H1 (cell line): Measurements from ENCODE around the gene STK39. TPM values are rescaled to one million over a fixed set of nuclear protein-coding genes. Genes with fewer than 3 reads are reported as not detected.

Experiments used
- CTCF ChIA-PET: fragments of 300-600 bp; sonication (Branson Sonifier 250); formaldehyde crosslinking; loops from one replicate; lab custom pipeline; 2021; ENCODE audit not compliant: partially characterized antibody; lab: Charles Lee
- POLR2A ChIA-PET: fragments of 300-600 bp; sonication (Branson Sonifier 250); formaldehyde crosslinking; loops from one replicate; lab custom pipeline; 2021; ENCODE audit warnings: inconsistent platforms; ENCODE audit not compliant: partially characterized antibody; lab: Charles Lee
- DNase-seq, 2 experiments: peaks; one replicate each; pipeline versions ENCODE4 v3.0.0 to v3.0.0-alpha.2; 2010 to 2022; ENCODE audit warnings: low spot score in 2 of 2, low read depth in 1 of 2, mixed read lengths in 1 of 2
- FAIRE-seq: peaks from 2 replicates; lab custom pipeline; 2011; peaks lifted over from hg19 to GRCh38; lab: Jason Lieb, UNC
- H2AFZ ChIP-seq: 2 replicates; pipeline ENCODE4 v1.8.1; 2012; ENCODE audit warnings: low read length, inconsistent platforms
- H2AK5ac ChIP-seq: 2 replicates; pipeline ENCODE4 v1.6.1; 2013; ENCODE audit warnings: low read depth, low read length
- H2BK120ac ChIP-seq: replicated peaks from 2 replicates; pipeline ENCODE3; 2013; ENCODE audit warnings: low read depth, low read length, inconsistent platforms
- H2BK12ac ChIP-seq: 2 replicates; pipeline ENCODE4 v1.6.1; 2013; ENCODE audit warnings: low read depth, low read length
- H2BK15ac ChIP-seq: 2 replicates; pipeline ENCODE4 v1.6.1; 2013; ENCODE audit warnings: low read length
- H2BK20ac ChIP-seq: 2 replicates; pipeline ENCODE4 v1.6.1; 2013; ENCODE audit warnings: low read length
- H2BK5ac ChIP-seq: 2 replicates; pipeline ENCODE4 v1.6.1; 2013; ENCODE audit warnings: low read depth, low read length
- H3K14ac ChIP-seq: 2 replicates; pipeline ENCODE4 v1.6.1; 2013; ENCODE audit warnings: inconsistent platforms; ENCODE audit not compliant: insufficient read length
- H3K18ac ChIP-seq: 2 replicates; pipeline ENCODE4 v1.6.1; 2013; ENCODE audit warnings: low read length; ENCODE audit errors: extremely low read depth
- H3K23ac ChIP-seq: 2 replicates; pipeline ENCODE4 v1.6.1; 2013; ENCODE audit warnings: inconsistent platforms; ENCODE audit not compliant: insufficient read length
- H3K23me2 ChIP-seq: 2 replicates; pipeline ENCODE4 v1.6.1; 2013; ENCODE audit warnings: low read depth, low read length
- H3K27ac ChIP-seq: 2 replicates; pipeline ENCODE4 v1.6.1; 2011; ENCODE audit warnings: low read depth, low read length, inconsistent platforms
- H3K27me3 ChIP-seq, 4 experiments: replicated peaks in 1 of 4; 1 replicate in 1 of 4; 2 replicates in 3 of 4; pipeline versions ENCODE4 v1.6.1 to v1.8.1; 2011 to 2013; ENCODE audit warnings: low read length in 3 of 4, mild to moderate bottlenecking in 3 of 4, inconsistent platforms in 2 of 4, mixed read lengths in 2 of 4, moderate library complexity in 1 of 4; ENCODE audit not compliant: control insufficient read depth in 3 of 4, insufficient read depth in 3 of 4; ENCODE audit errors: extremely low read depth in 1 of 4
- H3K36me3 ChIP-seq, 4 experiments: 2 replicates each; pipeline versions ENCODE4 v1.6.1 to v1.8.1; 2011 to 2013; ENCODE audit warnings: mild to moderate bottlenecking in 4 of 4, low read length in 3 of 4, moderate library complexity in 2 of 4, control low read depth in 1 of 4, inconsistent platforms in 1 of 4; ENCODE audit not compliant: insufficient read depth in 4 of 4, control insufficient read depth in 2 of 4
- H3K4ac ChIP-seq: replicated peaks from 2 replicates; pipeline ENCODE3; 2013; ENCODE audit warnings: low read length, low read depth, mixed read lengths, inconsistent platforms; ENCODE audit not compliant: insufficient read length
- H3K4me1 ChIP-seq, 4 experiments: replicated peaks in 1 of 4; 1 replicate in 1 of 4; 2 replicates in 3 of 4; pipeline versions ENCODE4 v1.6.1 to v1.8.1; 2011 to 2013; ENCODE audit warnings: low read length in 3 of 4, inconsistent platforms in 2 of 4, mixed read lengths in 1 of 4; ENCODE audit not compliant: insufficient read depth in 4 of 4, control insufficient read depth in 3 of 4
- H3K4me2 ChIP-seq, 2 experiments: 2 replicates each; pipeline versions ENCODE4 v1.6.1 to v1.8.1; 2011 to 2013; ENCODE audit warnings: low read depth in 2 of 2, low read length in 2 of 2, control low read depth in 1 of 2, inconsistent platforms in 1 of 2, mild to moderate bottlenecking in 1 of 2; ENCODE audit not compliant: insufficient read depth in 1 of 2
- H3K4me3 ChIP-seq, 4 experiments: fragments of 200-600, 300-600 bp in 1 of 4; sonication (generic), shearing (Covaris generic), sonication (Bioruptor Twin) in 1 of 4; 2 replicates each; pipeline versions ENCODE4 v1.5.1 to v1.8.1; 2011 to 2016; ENCODE audit warnings: low read length in 4 of 4, low read depth in 3 of 4, control low read depth in 2 of 4, inconsistent platforms in 2 of 4, mild to moderate bottlenecking in 2 of 4, mixed read lengths in 1 of 4, moderate library complexity in 1 of 4; ENCODE audit not compliant: insufficient read depth in 2 of 4; ENCODE audit errors: extremely low read depth in 1 of 4
- H3K56ac ChIP-seq: replicated peaks from 2 replicates; pipeline ENCODE3; 2013; ENCODE audit warnings: low read depth, mild to moderate bottlenecking, mixed read lengths, low read length, inconsistent platforms; ENCODE audit not compliant: insufficient read length
- H3K79me1 ChIP-seq: 2 replicates; pipeline ENCODE4 v1.6.1; 2013; ENCODE audit warnings: low read depth, low read length, control low read depth
- H3K79me2 ChIP-seq, 2 experiments: 2 replicates each; pipeline versions ENCODE4 v1.6.1 to v1.8.1; 2012 to 2013; ENCODE audit warnings: low read length in 2 of 2, mild to moderate bottlenecking in 2 of 2, inconsistent platforms in 1 of 2; ENCODE audit not compliant: insufficient read depth in 2 of 2, control insufficient read depth in 1 of 2
- H3K9ac ChIP-seq, 4 experiments: replicated peaks in 1 of 4; 1 replicate in 1 of 4; 2 replicates in 3 of 4; pipeline versions ENCODE4 v1.6.1 to v1.8.1; 2011 to 2013; ENCODE audit warnings: low read depth in 3 of 4, low read length in 3 of 4, control low read depth in 2 of 4, mild to moderate bottlenecking in 2 of 4, moderate library complexity in 2 of 4, inconsistent platforms in 1 of 4; ENCODE audit errors: extremely low read depth in 1 of 4
- H3K9me3 ChIP-seq, 2 experiments: 2 replicates each; pipeline versions ENCODE4 v1.6.1 to v1.8.1; 2012 to 2013; ENCODE audit warnings: mild to moderate bottlenecking in 2 of 2, moderate library complexity in 2 of 2, control low read depth in 1 of 2, inconsistent platforms in 1 of 2, low read depth in 1 of 2, low read length in 1 of 2, mixed read lengths in 1 of 2; ENCODE audit not compliant: insufficient read depth in 2 of 2
- H4K20me1 ChIP-seq, 2 experiments: replicated peaks in 1 of 2; 2 replicates each; pipeline versions ENCODE3 to v1.8.1; 2011 to 2013; ENCODE audit warnings: inconsistent platforms in 2 of 2, low read length in 2 of 2, mild to moderate bottlenecking in 1 of 2; ENCODE audit not compliant: insufficient read depth in 2 of 2, control insufficient read depth in 1 of 2
- H4K5ac ChIP-seq: 2 replicates; pipeline ENCODE4 v1.6.1; 2013; ENCODE audit warnings: low read length, low read depth, mixed read lengths, inconsistent platforms; ENCODE audit not compliant: insufficient read length
- H4K8ac ChIP-seq: 2 replicates; pipeline ENCODE4 v1.8.0; 2013; ENCODE audit warnings: mild to moderate bottlenecking, moderate library complexity, low read length, inconsistent platforms; ENCODE audit not compliant: insufficient read depth; ENCODE audit errors: extremely low read depth
- H4K91ac ChIP-seq: replicated peaks from 2 replicates; pipeline ENCODE3; 2013; ENCODE audit warnings: low read length, mixed read lengths, inconsistent platforms; ENCODE audit not compliant: insufficient read length
- BRCA1 ChIP-seq: IDR thresholded peaks from 2 replicates; pipeline ENCODE4 v1.6.1; 2012; ENCODE audit warnings: low read depth, low read length, improper control_type of control experiment
- CTCF ChIP-seq, 3 experiments: IDR thresholded peaks; 1 replicate in 2 of 3; 2 replicates in 1 of 3; pipeline versions ENCODE4 v1.5.1 to v1.6.1; 2011; ENCODE audit warnings: low read length in 3 of 3, mild to moderate bottlenecking in 3 of 3, inconsistent platforms in 2 of 3, low read depth in 1 of 3, moderate library complexity in 1 of 3; ENCODE audit not compliant: insufficient read depth in 1 of 3; ENCODE audit errors: control extremely low read depth in 1 of 3
- EGR1 ChIP-seq: IDR thresholded peaks from 2 replicates; pipeline ENCODE4 v1.6.1; 2011; ENCODE audit warnings: low read depth, low read length, borderline replicate concordance
- FOSL1 ChIP-seq: IDR thresholded peaks from 2 replicates; pipeline ENCODE4 v1.6.1; 2011; ENCODE audit warnings: mild to moderate bottlenecking, low read depth, low read length, moderate library complexity; ENCODE audit not compliant: insufficient read depth
- GTF2F1 ChIP-seq: IDR thresholded peaks from 2 replicates; pipeline ENCODE4 v1.6.1; 2012; ENCODE audit warnings: low read depth, low read length, improper control_type of control experiment, borderline replicate concordance
- HDAC2 ChIP-seq, 2 experiments: fragments of 300-600 bp in 1 of 2; sonication (generic) in 1 of 2; IDR thresholded peaks; 2 replicates each; pipeline ENCODE4 v1.6.1; 2011 to 2012; ENCODE audit warnings: low read depth in 2 of 2, low read length in 2 of 2, mild to moderate bottlenecking in 2 of 2, moderate library complexity in 2 of 2, borderline replicate concordance in 1 of 2, inconsistent platforms in 1 of 2
- JUND ChIP-seq: IDR thresholded peaks from 2 replicates; pipeline ENCODE4 v1.6.1; 2011; ENCODE audit warnings: mild to moderate bottlenecking, improper control_type of control experiment, low read length
- NRF1 ChIP-seq: IDR thresholded peaks from 2 replicates; pipeline ENCODE4 v1.6.1; 2011; ENCODE audit warnings: mild to moderate bottlenecking, low read depth, low read length, improper control_type of control experiment
- RAD21 ChIP-seq, 2 experiments: IDR thresholded peaks in 1 of 2; conservative IDR thresholded peaks in 1 of 2; 2 replicates each; pipeline ENCODE4 v1.6.1; 2011; ENCODE audit warnings: low read depth in 2 of 2, low read length in 2 of 2, improper control_type of control experiment in 1 of 2, inconsistent platforms in 1 of 2, mild to moderate bottlenecking in 1 of 2, moderate library complexity in 1 of 2
- SUZ12 ChIP-seq: fragments of 200-600 bp; sonication (generic); IDR thresholded peaks from 2 replicates; pipeline ENCODE4 v1.6.1; 2012; ENCODE audit warnings: mild to moderate bottlenecking, inconsistent platforms, low read length, moderate library complexity, mixed read lengths
- polyA plus RNA-seq, 7 experiments: library from polyadenylated mRNA; depleted of rRNA in 3 of 7; stranded (reverse) in 5 of 7; unstranded in 2 of 7; fragments of >200 nt in 5 of 7; fragments of 200-250 nt in 2 of 7; gene quantifications; 1 replicate in 5 of 7; 2 replicates in 1 of 7; 4 replicates in 1 of 7; pipeline versions ENCODE4 v1.2.1 to v1.2.3, GENCODE V29; 2011 to 2013; ENCODE audit warnings: missing spikeins in 2 of 7, mixed read lengths in 2 of 7
- total RNA-seq: library from RNA; stranded (reverse); fragmentation: NEBNext Ultra II Directional; extraction: Animal tissue kit (Norgen Biotek cat#: 25700); gene quantifications from 2 replicates; pipeline ENCODE4 v1.2.1, GENCODE V29; 2021

STK39 gene
- total and polyA plus RNA-seq, 2 of the 8 experiments (the other 6 are each of a cell fraction or from before 2014, with no cell fraction given) = 13.7 to 23.8 TPM

DNA sequence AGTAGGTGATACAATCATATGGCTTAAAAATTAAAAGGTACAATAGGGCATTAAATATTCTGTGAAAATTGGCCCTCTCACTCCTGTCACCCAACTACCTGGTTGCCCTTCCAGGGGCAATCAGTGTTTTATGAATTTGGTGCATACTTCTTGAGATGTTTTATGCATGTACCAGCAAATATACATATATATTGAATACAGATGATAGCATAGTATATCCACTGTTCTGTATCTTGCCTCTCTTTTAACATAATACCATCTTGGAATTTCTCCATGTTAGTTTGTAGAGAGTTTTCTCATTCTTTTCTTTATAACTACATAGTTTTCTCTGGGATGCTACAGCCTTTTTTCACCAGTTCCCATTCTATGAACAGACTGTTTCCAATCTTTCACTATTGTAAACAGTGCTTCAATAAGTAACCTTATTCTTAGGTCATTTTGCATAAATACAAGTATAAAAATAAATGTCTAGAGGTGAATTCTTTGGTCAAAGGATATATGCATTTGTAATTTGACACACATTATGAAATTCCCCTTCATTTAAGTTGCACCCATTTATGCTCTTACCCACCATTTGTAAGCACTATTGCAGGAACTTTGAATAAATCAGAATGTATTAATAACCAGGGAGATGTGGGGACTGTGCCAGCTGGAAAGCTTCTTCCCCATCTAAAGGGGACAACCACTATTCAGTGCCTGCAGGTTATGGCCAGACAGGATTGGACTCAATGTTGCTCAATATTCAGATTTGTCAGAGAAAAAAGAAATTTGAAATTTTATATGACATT is 225.4 kb downstream of the STK39 start:
- Histone ChIP-seq H3K79me2 (no peaks in the 10 kb centered on the region), H4K5ac (no peak overlapping the region), H3K23me2 (no peaks in the 10 kb centered on the region), H3K36me3 (no peaks in the 10 kb centered on the region), H3K27me3 (no peaks in the 10 kb centered on the region), H3K23ac (no peak overlapping the region), H3K79me1 (no peaks in the 10 kb centered on the region), H2BK20ac (no peak overlapping the region), H3K4me1 (no peaks in the 10 kb centered on the region), H4K91ac (no peak overlapping the region), H3K4ac (no peak overlapping the region), H2BK15ac (no peak overlapping the region), H2BK12ac (no peak overlapping the region), H3K4me2 (no peak overlapping the region), H3K18ac (no peak overlapping the region), H3K56ac (no peak overlapping the region), H3K14ac (no peak overlapping the region), H2AFZ (no peak overlapping the region), H2AK5ac (no peak overlapping the region), H2BK120ac (no peak overlapping the region), H3K9ac (no peak overlapping the region), H3K27ac (no peak overlapping the region), H4K8ac (no peak overlapping the region), H2BK5ac (no peak overlapping the region), H3K9me3 (no peaks in the 10 kb centered on the region), H4K20me1 (no peaks in the 10 kb centered on the region), H3K4me3 (no peak overlapping the region)
- CTCF ChIA-PET = interaction anchor here (0.6 kb wide), 4 partner anchors 85 to 519 kb away, joined by 3 read pairs; no protein-coding TSS in a partner anchor
- POLR2A ChIA-PET = no interaction called here
- FAIRE-seq (no peak), DNase-seq (no peak)
- TF ChIP-seq RAD21 (IDR thresholded peaks at IDR 0.05 in 1 of 2, conservative IDR thresholded peaks at IDR 0.05 in 1 of 2; ENCODE audit: low read depth in 2 of 2, low read length in 2 of 2) = no peak
- no peak for TF ChIP-seq EGR1
- no peak for TF ChIP-seq FOSL1
- TF ChIP-seq SUZ12 = no peak
- no peak for TF ChIP-seq CTCF (IDR thresholded peaks at IDR 0.05; ENCODE audit: control extremely low read depth in 1 of 3, insufficient read depth in 1 of 3, low read depth in 1 of 3, low read length in 3 of 3)
- TF ChIP-seq JUND = no peak
- no peak for TF ChIP-seq GTF2F1
- TF ChIP-seq BRCA1 = no peak
- no peak for TF ChIP-seq HDAC2 (IDR thresholded peaks at IDR 0.05; ENCODE audit: borderline replicate concordance in 1 of 2, low read depth in 2 of 2, low read length in 2 of 2)
- TF ChIP-seq NRF1 = no peak
